Prostate gland (tissue), 2 donors: ENCODE results near the gene TXNL4A.

Experiments
- POLR2A ChIP-seq: fragments of 450-650 bp; IDR thresholded peaks from one replicate; pipeline ENCODE4 v1.6.1; 2016; ENCODE audit warnings: antibody characterized with exemption, mild to moderate bottlenecking
- TF ChIP-seq, protein P1 (sequence below), 4 experiments: fragments of 200-600 bp in 2 of 4; fragments of 450-650 bp in 2 of 4; sonication (generic) in 2 of 4; IDR thresholded peaks; 1 replicate in 3 of 4; 2 replicates in 1 of 4; pipeline ENCODE4 v1.5.1; 2016 to 2019; ENCODE audit warnings: antibody characterized with exemption in 4 of 4, mild to moderate bottlenecking in 2 of 4, moderate library complexity in 2 of 4

DNA sequence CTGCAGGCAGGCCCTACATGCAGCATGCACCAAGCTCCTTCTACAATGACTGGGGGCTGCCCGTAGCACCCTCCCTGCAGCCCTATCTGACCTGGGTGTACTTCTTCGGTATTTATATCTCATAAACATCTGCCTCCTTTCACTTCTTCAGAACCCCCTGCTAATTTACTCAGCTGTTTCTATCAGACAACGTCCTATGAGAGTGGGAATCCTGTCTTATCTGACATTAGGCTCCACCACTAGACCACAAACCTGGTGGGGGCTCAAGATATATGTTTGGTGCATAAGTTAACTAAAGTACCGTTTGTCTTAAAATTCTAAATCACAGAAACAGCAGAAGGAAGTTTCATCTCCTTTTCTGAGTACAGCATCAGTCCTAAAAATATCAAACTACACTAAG is 13.3 kb downstream of the TXNL4A start:
- TF ChIP-seq, protein P1, sequence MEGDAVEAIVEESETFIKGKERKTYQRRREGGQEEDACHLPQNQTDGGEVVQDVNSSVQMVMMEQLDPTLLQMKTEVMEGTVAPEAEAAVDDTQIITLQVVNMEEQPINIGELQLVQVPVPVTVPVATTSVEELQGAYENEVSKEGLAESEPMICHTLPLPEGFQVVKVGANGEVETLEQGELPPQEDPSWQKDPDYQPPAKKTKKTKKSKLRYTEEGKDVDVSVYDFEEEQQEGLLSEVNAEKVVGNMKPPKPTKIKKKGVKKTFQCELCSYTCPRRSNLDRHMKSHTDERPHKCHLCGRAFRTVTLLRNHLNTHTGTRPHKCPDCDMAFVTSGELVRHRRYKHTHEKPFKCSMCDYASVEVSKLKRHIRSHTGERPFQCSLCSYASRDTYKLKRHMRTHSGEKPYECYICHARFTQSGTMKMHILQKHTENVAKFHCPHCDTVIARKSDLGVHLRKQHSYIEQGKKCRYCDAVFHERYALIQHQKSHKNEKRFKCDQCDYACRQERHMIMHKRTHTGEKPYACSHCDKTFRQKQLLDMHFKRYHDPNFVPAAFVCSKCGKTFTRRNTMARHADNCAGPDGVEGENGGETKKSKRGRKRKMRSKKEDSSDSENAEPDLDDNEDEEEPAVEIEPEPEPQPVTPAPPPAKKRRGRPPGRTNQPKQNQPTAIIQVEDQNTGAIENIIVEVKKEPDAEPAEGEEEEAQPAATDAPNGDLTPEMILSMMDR (IDR thresholded peaks at IDR 0.05) = no peak
- no peak for TF ChIP-seq POLR2A
